GM12801 (cell line): Measurements from ENCODE around the gene DENND1A.

Source experiments
- CTCF ChIP-seq: IDR thresholded peaks from one replicate; pipeline ENCODE4 v1.5.1; 2011; ENCODE audit warnings: control low read depth; ENCODE audit not compliant: insufficient read length; ENCODE audit errors: extremely low read depth

Gene DENND1A

GRCh38 chr9:123480096-123480495, 449.8 kb downstream of the DENND1A start:
- no peak for TF ChIP-seq CTCF

- TF ChIP-seq CTCF, result no peak
These were observed 450.8 kb downstream of the DENND1A start for GRCh38 chr9:123478967-123479602.

- no peak for TF ChIP-seq CTCF
These were observed 451.8 kb downstream of the DENND1A start for GRCh38 chr9:123478160-123478559.

- TF ChIP-seq CTCF, result no peak
These were observed 454.5 kb downstream of the DENND1A start for GRCh38 chr9:123475407-123475806.

GRCh38 chr9:123472862-123473614, 456.9 kb downstream of the DENND1A start:
- no peak for TF ChIP-seq CTCF

- TF ChIP-seq CTCF, result no peak
These were observed 457.9 kb downstream of the DENND1A start for GRCh38 chr9:123471843-123472570.

GRCh38 chr9:123470991-123471770, 458.7 kb downstream of the DENND1A start:
- TF ChIP-seq CTCF, result no peak
